PC-3 (cell line): ENCODE measurements around the gene ACAT2. TPM values are rescaled to one million over a fixed set of nuclear protein-coding genes. Genes with fewer than 3 reads are reported as not detected.

Experiments used
- ATAC-seq: fragments of 200-7000 bp; cut with Tn5 transposase; 2 replicates; pipeline ENCODE4 v1.9.1; 2020; ENCODE audit warnings: mild to moderate bottlenecking, moderate library complexity
- BruUV-seq: library from RNA; stranded (reverse); fragments of 400-500 nt; replicated peaks from 2 replicates; lab custom pipeline; 2021; lab: Mats Ljungman, UMichigan
- CTCF ChIA-PET: fragments of 300-600 bp; sonication (Branson Sonifier 250); formaldehyde crosslinking; loops from one replicate; lab custom pipeline; 2022; ENCODE audit warnings: antibody characterized with exemption; lab: Charles Lee
- POLR2A ChIA-PET: fragments of 300-600 bp; sonication (Branson Sonifier 250); formaldehyde crosslinking; loops from one replicate; lab custom pipeline; 2022; ENCODE audit warnings: antibody characterized with exemption; ENCODE audit not compliant: unreplicated experiment; lab: Charles Lee
- DNase-seq: peaks from one replicate; pipeline ENCODE4 v3.0.0-alpha.2; 2015
- H2AFZ ChIP-seq: fragments of 300-600 bp; sonication (generic); 2 replicates; pipeline ENCODE4 v1.6.0; 2016; ENCODE audit warnings: antibody characterized with exemption, low read length
- H3F3A ChIP-seq: fragments of 300-600 bp; sonication (generic); one replicate; pipeline ENCODE4 v1.6.0; 2017; ENCODE audit warnings: antibody characterized with exemption, low read length, control low read depth, mild to moderate bottlenecking; ENCODE audit not compliant: unreplicated experiment
- H3K27ac ChIP-seq: fragments of 300-600 bp; sonication (generic); 2 replicates; pipeline ENCODE4 v1.5.1; 2016; ENCODE audit warnings: mild to moderate bottlenecking, low read length
- H3K27me3 ChIP-seq: fragments of 300-600 bp; sonication (generic); 2 replicates; pipeline ENCODE4 v1.6.1; 2016; ENCODE audit warnings: low read length, mixed read lengths
- H3K36me3 ChIP-seq: fragments of 300-600 bp; sonication (generic); 2 replicates; pipeline ENCODE4 v1.6.1; 2016; ENCODE audit warnings: low read depth, mixed run types, low read length, mixed read lengths
- H3K4me1 ChIP-seq: fragments of 300-600 bp; sonication (generic); 2 replicates; pipeline ENCODE4 v1.5.1; 2016; ENCODE audit warnings: low read length; ENCODE audit not compliant: insufficient read depth
- H3K4me2 ChIP-seq: fragments of 300-600 bp; sonication (generic); 2 replicates; pipeline ENCODE4 v1.6.0; 2016; ENCODE audit warnings: low read length
- H3K4me3 ChIP-seq: fragments of 300-600 bp; sonication (generic); 2 replicates; pipeline ENCODE4 v1.5.1; 2016; ENCODE audit warnings: mild to moderate bottlenecking, low read length, mixed read lengths
- H3K79me2 ChIP-seq: fragments of 300-600 bp; sonication (generic); 2 replicates; pipeline ENCODE4 v1.6.1; 2017; ENCODE audit warnings: low read length, mixed read lengths
- H3K9ac ChIP-seq: fragments of 300-600 bp; sonication (generic); 2 replicates; pipeline ENCODE4 v1.6.0; 2016; ENCODE audit warnings: mild to moderate bottlenecking, low read length
- H3K9me2 ChIP-seq: fragments of 300-600 bp; sonication (generic); replicated peaks from 2 replicates; pipeline ENCODE4 v1.6.1; 2016; ENCODE audit warnings: mixed run types, low read length, mixed read lengths
- H3K9me3 ChIP-seq: fragments of 300-600 bp; sonication (generic); 2 replicates; pipeline ENCODE4 v1.6.1; 2016; ENCODE audit warnings: low read length, mixed read lengths
- H4K20me1 ChIP-seq: fragments of 300-600 bp; sonication (generic); 2 replicates; pipeline ENCODE4 v1.6.1; 2016; ENCODE audit warnings: low read length, mixed read lengths
- EZH2 ChIP-seq: fragments of 300-600 bp; sonication (generic); IDR thresholded peaks from one replicate; pipeline ENCODE4 v1.6.1; 2017; ENCODE audit warnings: antibody characterized with exemption, mild to moderate bottlenecking, low read length; ENCODE audit not compliant: unreplicated experiment
- EZH2phosphoT487 ChIP-seq: fragments of 300-600 bp; sonication (generic); IDR thresholded peaks from 2 replicates; pipeline ENCODE4 v1.6.1; 2018; ENCODE audit warnings: mild to moderate bottlenecking, antibody characterized with exemption, low read length, borderline replicate concordance
- intact Hi-C: fragments of 100-400 bp; cut with micrococcal nuclease; formaldehyde crosslinking; loops from 2 replicates; pipeline ENCODE4 v1.9.0; 2023
- total RNA-seq: library from RNA; depleted of rRNA; stranded (reverse); fragments of >200 nt; gene quantifications from 2 replicates; pipeline ENCODE4 v1.2.3, GENCODE V29; 2014
- TF ChIP-seq, protein P1 (sequence below): fragments of 300-600 bp; sonication (generic); conservative IDR thresholded peaks from 2 replicates; pipeline ENCODE4 v1.5.1; 2017; ENCODE audit warnings: antibody characterized with exemption, low read depth, mild to moderate bottlenecking, low read length

Gene ACAT2
- total RNA-seq, 1 experiment from 2014 or later: 36.0 TPM

DNA sequence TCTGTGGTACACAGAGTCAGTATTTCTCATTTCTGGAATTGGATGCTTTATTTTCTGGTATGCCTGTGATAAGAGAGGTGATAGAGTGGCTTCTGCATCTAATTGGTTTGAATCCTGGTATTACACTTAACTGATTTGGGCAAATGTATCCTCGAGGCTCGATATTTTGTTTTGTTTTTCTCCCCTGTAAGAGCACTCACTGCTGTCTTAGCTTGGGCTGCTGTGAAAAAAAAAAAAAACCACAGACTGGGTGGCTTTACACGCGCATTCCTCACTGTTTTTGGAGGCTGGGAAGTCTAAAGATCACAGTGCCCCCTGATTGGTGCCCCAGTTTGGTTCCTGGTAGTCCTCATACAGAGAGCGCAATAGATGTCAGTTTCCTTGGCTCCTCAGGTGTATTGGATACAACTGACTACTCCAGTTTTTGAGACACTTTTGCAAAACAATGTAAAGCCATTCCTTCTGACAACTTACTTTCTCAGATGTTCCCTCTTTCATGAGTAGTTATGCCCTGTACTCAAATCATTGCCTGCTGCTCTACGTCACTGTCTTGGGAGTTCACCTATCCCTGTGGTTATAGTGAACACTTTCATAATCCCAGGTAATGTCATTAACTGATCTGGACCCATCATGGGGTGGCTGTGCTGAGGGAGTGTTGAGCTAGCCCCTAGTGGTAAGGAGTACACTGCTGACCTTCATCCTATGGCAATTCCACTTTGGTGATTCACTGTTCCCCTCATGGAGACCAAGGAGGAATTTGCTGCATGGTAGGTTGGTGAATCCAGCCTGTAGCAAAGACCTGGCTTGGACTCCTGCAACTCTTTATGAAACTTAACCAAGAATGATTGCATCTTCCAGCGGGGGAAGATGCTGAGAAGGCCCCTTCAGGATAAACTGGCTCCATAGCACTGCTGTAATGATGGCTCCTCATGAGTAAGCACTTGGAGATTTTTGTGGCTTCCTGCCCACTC, 3.5 kb upstream of the ACAT2 start:
- POLR2A ChIA-PET: no interaction called here
- H2AFZ ChIP-seq: no peak overlapping the region
- BruUV-seq: no TSS peak
- no peaks in the 10 kb centered on the region for H3K9me3 ChIP-seq
- no peaks in the 10 kb centered on the region for H3F3A ChIP-seq
- no peak for TF ChIP-seq EZH2phosphoT487
- TF ChIP-seq, protein P1, sequence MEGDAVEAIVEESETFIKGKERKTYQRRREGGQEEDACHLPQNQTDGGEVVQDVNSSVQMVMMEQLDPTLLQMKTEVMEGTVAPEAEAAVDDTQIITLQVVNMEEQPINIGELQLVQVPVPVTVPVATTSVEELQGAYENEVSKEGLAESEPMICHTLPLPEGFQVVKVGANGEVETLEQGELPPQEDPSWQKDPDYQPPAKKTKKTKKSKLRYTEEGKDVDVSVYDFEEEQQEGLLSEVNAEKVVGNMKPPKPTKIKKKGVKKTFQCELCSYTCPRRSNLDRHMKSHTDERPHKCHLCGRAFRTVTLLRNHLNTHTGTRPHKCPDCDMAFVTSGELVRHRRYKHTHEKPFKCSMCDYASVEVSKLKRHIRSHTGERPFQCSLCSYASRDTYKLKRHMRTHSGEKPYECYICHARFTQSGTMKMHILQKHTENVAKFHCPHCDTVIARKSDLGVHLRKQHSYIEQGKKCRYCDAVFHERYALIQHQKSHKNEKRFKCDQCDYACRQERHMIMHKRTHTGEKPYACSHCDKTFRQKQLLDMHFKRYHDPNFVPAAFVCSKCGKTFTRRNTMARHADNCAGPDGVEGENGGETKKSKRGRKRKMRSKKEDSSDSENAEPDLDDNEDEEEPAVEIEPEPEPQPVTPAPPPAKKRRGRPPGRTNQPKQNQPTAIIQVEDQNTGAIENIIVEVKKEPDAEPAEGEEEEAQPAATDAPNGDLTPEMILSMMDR: peak; percentile 27
- H3K36me3 ChIP-seq: peaks cover 35% of the 10 kb centered on the region
- CTCF ChIA-PET: no interaction called here
- DNase-seq (peak; percentile 54), ATAC-seq (no peak)
- no peaks in the 10 kb centered on the region for H3K27me3 ChIP-seq
- H3K4me2 ChIP-seq: no peak overlapping the region
- H3K27ac ChIP-seq: no peak overlapping the region
- H3K9me2 ChIP-seq: no peaks in the 10 kb centered on the region
- no peaks in the 10 kb centered on the region for H3K79me2 ChIP-seq
- no peak overlapping the region for H3K9ac ChIP-seq
- peaks cover 21% of the 10 kb centered on the region for H3K4me1 ChIP-seq
- intact Hi-C loops: loop anchor here (2.0 kb wide), 1 partner anchor 32 kb away; the partner anchor contains the start of gene WTAP
- 0 out of 2 replicates have a peak, but pooled peaks cover 3% of the 10 kb centered on the region for H4K20me1 ChIP-seq
- H3K4me3 ChIP-seq: no peak overlapping the region

DNA sequence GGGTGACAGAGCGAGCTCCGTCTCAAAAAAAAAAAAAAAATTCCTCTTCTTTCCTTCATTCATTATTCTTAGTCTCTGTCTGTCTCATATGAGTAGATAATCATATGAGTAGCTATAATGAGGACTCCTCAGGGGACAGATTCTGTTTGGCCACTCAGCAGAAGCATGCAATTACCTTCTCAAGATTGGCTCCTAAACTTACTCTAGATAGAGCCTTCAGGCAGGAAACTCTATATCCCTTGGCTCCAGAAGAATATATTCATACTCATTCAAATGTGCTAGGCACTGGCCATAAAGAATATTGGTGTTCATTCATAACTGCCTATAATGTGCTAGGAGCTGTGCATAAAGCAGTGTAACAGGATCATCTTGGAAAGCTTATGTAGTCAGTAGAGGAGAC, 2.2 kb upstream of the ACAT2 start:
- Histone ChIP-seq H3K27ac (no peak overlapping the region), H3F3A (no peaks in the 10 kb centered on the region), H3K9me2 (no peaks in the 10 kb centered on the region), H3K4me3 (no peak overlapping the region), H2AFZ (no peak overlapping the region), H3K36me3 (peaks cover 23% of the 10 kb centered on the region), H3K27me3 (no peaks in the 10 kb centered on the region), H3K9ac (no peak overlapping the region), H4K20me1 (no peaks in the 10 kb centered on the region), H3K79me2 (no peaks in the 10 kb centered on the region), H3K4me2 (no peak overlapping the region), H3K9me3 (no peaks in the 10 kb centered on the region), H3K4me1 (peaks cover 21% of the 10 kb centered on the region)
- CTCF ChIA-PET: no interaction called here
- POLR2A ChIA-PET: no interaction called here
- intact Hi-C loops: loop anchor here (2.0 kb wide), 2 partner anchors 33 to 69 kb away; partner anchors contain the start of gene WTAP
- ATAC-seq (no peak), DNase-seq (no peak)
- no peak for TF ChIP-seq EZH2
- TF ChIP-seq, protein P1: no peak
- TF ChIP-seq EZH2phosphoT487: no peak
- BruUV-seq: no TSS peak
